ENCODE measurements around the gene CLTC.

DNA sequence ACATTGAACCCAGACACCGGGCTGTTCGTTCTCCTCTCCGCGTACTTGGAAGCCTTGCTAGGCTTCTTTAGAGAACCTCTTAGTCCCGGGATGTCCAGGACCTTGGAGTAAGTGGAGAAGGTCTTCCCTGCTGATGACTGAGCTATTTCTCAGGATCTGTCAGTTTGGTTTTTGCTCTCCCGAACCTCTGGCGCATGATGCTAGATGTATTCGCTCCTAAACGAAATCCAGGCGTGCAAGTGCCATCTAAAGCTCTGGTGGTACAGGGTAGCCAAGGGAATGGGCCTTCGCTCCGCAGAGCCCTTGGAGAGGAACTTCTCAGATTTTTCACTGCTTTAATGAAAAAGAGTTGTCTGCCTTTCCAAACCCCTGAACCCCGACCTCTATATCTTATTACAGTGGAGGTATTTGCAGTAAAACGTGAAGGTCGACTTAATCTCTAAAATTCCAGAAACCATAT is 88.3 kb downstream of the CLTC start:
- TF ChIP-seq POLR2AphosphoS5 (IDR thresholded peaks at IDR 0.05; ENCODE audit: insufficient read depth in 1 of 2, low read depth in 1 of 2) = no peak
- no peak for TF ChIP-seq CTCF (IDR thresholded peaks at IDR 0.05)
- TF ChIP-seq POLR2A (IDR thresholded peaks at IDR 0.05) = no peak
